Urothelium cell line (cell line): Measurements from ENCODE around the gene FITM2.
"Not testable (repeated sequence)": the region's sequence is repeated elsewhere in the genome, so short reads cannot be mapped to it uniquely, and the experiment has no call there.

Experiments
- DNase-seq: peaks from one replicate; pipeline ENCODE4 v3.0.0; 2011; ENCODE audit warnings: low spot score, mixed read lengths
- FAIRE-seq: peaks from 2 replicates; lab custom pipeline; 2011; peaks lifted over from hg19 to GRCh38; lab: Jason Lieb, UNC

FITM2 gene

GRCh38 chr20:44334306-44334705 is 23.3 kb upstream of the FITM2 start:
- no peak for FAIRE-seq
- no peak for DNase-seq

GRCh38 chr20:44331201-44331600 is 20.2 kb upstream of the FITM2 start:
- FAIRE-seq (no peak), DNase-seq (no peak)

GRCh38 chr20:44328428-44328827 is 17.4 kb upstream of the FITM2 start:
- FAIRE-seq (no peak), DNase-seq (no peak)

GRCh38 chr20:44327748-44328147 is 16.7 kb upstream of the FITM2 start:
- not testable (repeated sequence) for FAIRE-seq, DNase-seq

- FAIRE-seq, result peak; percentile 72
- peak; percentile 72 for DNase-seq
Measured at GRCh38 chr20:44326391-44327159, 15.6 kb upstream of the FITM2 start.

- DNase-seq (no peak), FAIRE-seq (no peak)
Measured at GRCh38 chr20:44324343-44324742, 13.3 kb upstream of the FITM2 start.

GRCh38 chr20:44319839-44320422 is 8.9 kb upstream of the FITM2 start:
- FAIRE-seq (no peak), DNase-seq (no peak)

- FAIRE-seq, result no peak
Measured at GRCh38 chr20:44314870-44315269, 3.9 kb upstream of the FITM2 start.

GRCh38 chr20:44309763-44310663 is 989 bp downstream of the FITM2 start:
- FAIRE-seq, result no peak
- DNase-seq, result peak; percentile 37

More at GRCh38 chr20:44314870-44315269, 3.9 kb upstream of the FITM2 start:
- DNase-seq, result no peak

GRCh38 chr20:44306927-44307326 is 4.1 kb downstream of the FITM2 start:
- FAIRE-seq (no peak), DNase-seq (no peak)

GRCh38 chr20:44304383-44304782 is 6.6 kb downstream of the FITM2 start:
- DNase-seq (no peak), FAIRE-seq (no peak)

- no peak for FAIRE-seq
- DNase-seq, result no peak
Measured at GRCh38 chr20:44302736-44303135, 8.3 kb downstream of the FITM2 start.

- DNase-seq, result no peak
- no peak for FAIRE-seq
Measured at GRCh38 chr20:44302026-44302669, 8.9 kb downstream of the FITM2 start.

GRCh38 chr20:44301285-44301684 is 9.7 kb downstream of the FITM2 start:
- FAIRE-seq, result no peak
- DNase-seq, result no peak

- FAIRE-seq, DNase-seq: not testable (repeated sequence)
Measured at GRCh38 chr20:44299011-44299535, 11.9 kb downstream of the FITM2 start.

GRCh38 chr20:44297721-44298120 is 13.3 kb downstream of the FITM2 start:
- no peak for FAIRE-seq
- no peak for DNase-seq

GRCh38 chr20:44296011-44296410 is 15.0 kb downstream of the FITM2 start:
- FAIRE-seq (no peak), DNase-seq (no peak)

GRCh38 chr20:44291754-44292153 is 19.2 kb downstream of the FITM2 start:
- DNase-seq (no peak), FAIRE-seq (no peak)

- DNase-seq, result no peak
- no peak for FAIRE-seq
Measured at GRCh38 chr20:44288252-44288651, 22.8 kb downstream of the FITM2 start.

GRCh38 chr20:44287272-44288097 is 23.5 kb downstream of the FITM2 start:
- FAIRE-seq, result no peak
- no peak for DNase-seq
